WTC11 (cell line): Measurements from ENCODE around the gene MGMT. TPM values are rescaled to one million over a fixed set of nuclear protein-coding genes. Genes with fewer than 3 reads are reported as not detected.

Experiments
- ATAC-seq: fragments of 200-7000 bp; cut with Tn5 transposase; 2 replicates; pipeline ENCODE4 v1.10.0; 2021; ENCODE audit warnings: mild to moderate bottlenecking, moderate library complexity
- CTCF ChIA-PET: fragments of 300-600 bp; sonication (Branson Sonifier 250); formaldehyde crosslinking; loops from one replicate; lab custom pipeline; 2021; ENCODE audit warnings: antibody characterized with exemption; lab: Charles Lee
- POLR2A ChIA-PET: fragments of 350-600 bp; sonication (Branson Sonifier 250); formaldehyde crosslinking; loops from one replicate; lab custom pipeline; 2021; ENCODE audit warnings: antibody characterized with exemption; lab: Charles Lee
- DNase-seq: peaks from one replicate; pipeline ENCODE4 v3.0.0; 2021; ENCODE audit warnings: low spot score
- H3K27ac Mint-ChIP-seq: 2 replicates; pipeline ENCODE4 v1.8.0; 2021; ENCODE audit warnings: mixed read lengths
- H3K27me3 Mint-ChIP-seq: 2 replicates; pipeline ENCODE4 v1.8.0; 2021; ENCODE audit warnings: low read depth, mild to moderate bottlenecking, moderate library complexity, mixed read lengths
- H3K36me3 Mint-ChIP-seq: 2 replicates; pipeline ENCODE4 v1.8.0; 2021; ENCODE audit warnings: mixed read lengths
- H3K4me1 Mint-ChIP-seq: 2 replicates; pipeline ENCODE4 v1.8.0; 2022; ENCODE audit warnings: mixed read lengths
- H3K4me3 Mint-ChIP-seq: 2 replicates; pipeline ENCODE4 v1.8.0; 2021; ENCODE audit warnings: mild to moderate bottlenecking, moderate library complexity, mixed read lengths
- H3K9me3 Mint-ChIP-seq: 2 replicates; pipeline ENCODE4 v1.8.0; 2021; ENCODE audit warnings: mixed read lengths
- ATF1 ChIP-seq: sonication (generic); formaldehyde crosslinking; IDR thresholded peaks from 2 replicates; pipeline ENCODE4 v1.8.1; 2023; ENCODE audit warnings: mild to moderate bottlenecking, moderate library complexity, missing genetic modification reagents
- CBFB ChIP-seq: sonication (generic); formaldehyde crosslinking; IDR thresholded peaks from 2 replicates; pipeline ENCODE4 v1.8.1; 2022; ENCODE audit warnings: mild to moderate bottlenecking, low read depth, missing genetic modification reagents
- EMX1 ChIP-seq: fragments of 250-450 bp; sonication (Bioruptor Pico); IDR thresholded peaks from 2 replicates; pipeline ENCODE4 v1.8.0; 2021; ENCODE audit warnings: mild to moderate bottlenecking
- FOXJ3 ChIP-seq: sonication (generic); formaldehyde crosslinking; IDR thresholded peaks from 2 replicates; pipeline ENCODE4 v1.9.0; 2021; ENCODE audit warnings: missing genetic modification reagents, mild to moderate bottlenecking, borderline replicate concordance
- GTF2I ChIP-seq: fragments of 250-450 bp; sonication (Bioruptor Pico); conservative IDR thresholded peaks from 2 replicates; pipeline ENCODE4 v1.4.0; 2021; ENCODE audit warnings: mild to moderate bottlenecking
- NFATC4 ChIP-seq: fragments of 250-450 bp; sonication (Bioruptor Pico); IDR thresholded peaks from 2 replicates; pipeline ENCODE4 v1.9.0; 2021; ENCODE audit warnings: mild to moderate bottlenecking
- NFE2L1 ChIP-seq: sonication (generic); formaldehyde crosslinking; IDR thresholded peaks from 2 replicates; pipeline ENCODE4 v1.8.1; 2023; ENCODE audit warnings: missing genetic modification reagents
- OVOL2 ChIP-seq: fragments of 250-450 bp; sonication (Bioruptor Pico); IDR thresholded peaks from 2 replicates; pipeline ENCODE4 v1.9.0; 2021; ENCODE audit warnings: mild to moderate bottlenecking, borderline replicate concordance
- SMAD4 ChIP-seq: sonication (generic); formaldehyde crosslinking; IDR thresholded peaks from 2 replicates; pipeline ENCODE4 v1.8.0; 2022; ENCODE audit warnings: mild to moderate bottlenecking, missing genetic modification reagents
- SP1 ChIP-seq: sonication (generic); formaldehyde crosslinking; conservative IDR thresholded peaks from 2 replicates; pipeline ENCODE4 v1.8.1; 2022; ENCODE audit warnings: missing genetic modification reagents
- TCF7 ChIP-seq: sonication (generic); formaldehyde crosslinking; IDR thresholded peaks from 2 replicates; pipeline ENCODE4 v1.8.0; 2022; ENCODE audit warnings: mild to moderate bottlenecking, low read depth, missing genetic modification reagents, moderate library complexity
- TEAD1 ChIP-seq: sonication (generic); formaldehyde crosslinking; IDR thresholded peaks from 2 replicates; pipeline ENCODE4 v1.8.0; 2022; ENCODE audit warnings: mild to moderate bottlenecking, missing genetic modification reagents
- ZBTB21 ChIP-seq: sonication (generic); formaldehyde crosslinking; IDR thresholded peaks from 2 replicates; pipeline ENCODE4 v1.8.1; 2023; ENCODE audit warnings: mild to moderate bottlenecking, missing genetic modification reagents, borderline replicate concordance
- ZNF219 ChIP-seq: sonication (generic); formaldehyde crosslinking; IDR thresholded peaks from 2 replicates; pipeline ENCODE4 v1.8.0; 2023; ENCODE audit warnings: missing genetic modification reagents, mild to moderate bottlenecking, borderline replicate concordance
- ZNF263 ChIP-seq: sonication (generic); formaldehyde crosslinking; IDR thresholded peaks from 2 replicates; pipeline ENCODE4 v1.8.1; 2022; ENCODE audit warnings: low read depth, mild to moderate bottlenecking, moderate library complexity, missing genetic modification reagents
- ZNF671 ChIP-seq: fragments of 250-450 bp; sonication (Bioruptor Pico); IDR thresholded peaks from 2 replicates; pipeline ENCODE4 v1.8.0; 2021; ENCODE audit warnings: mild to moderate bottlenecking
- total RNA-seq: library from RNA; stranded (reverse); gene quantifications from 3 replicates; pipeline ENCODE4 v1.2.3, GENCODE V29; 2021
- TF ChIP-seq, protein P1 (sequence below): sonication (generic); formaldehyde crosslinking; IDR thresholded peaks from 2 replicates; pipeline ENCODE4 v1.8.0; 2022; ENCODE audit warnings: mild to moderate bottlenecking, missing genetic modification reagents
- TF ChIP-seq, protein P2 (sequence below): sonication (generic); formaldehyde crosslinking; IDR thresholded peaks from 2 replicates; pipeline ENCODE4 v1.8.0; 2022; ENCODE audit warnings: mild to moderate bottlenecking, missing genetic modification reagents
- TF ChIP-seq, protein P3 (sequence below): sonication (generic); formaldehyde crosslinking; conservative IDR thresholded peaks from 2 replicates; pipeline ENCODE4 v1.8.1; 2023; ENCODE audit warnings: mild to moderate bottlenecking, low read depth, missing genetic modification reagents, moderate library complexity
- TF ChIP-seq, protein P4 (sequence below): sonication (generic); formaldehyde crosslinking; IDR thresholded peaks from 2 replicates; pipeline ENCODE4 v1.8.1; 2022; ENCODE audit warnings: mild to moderate bottlenecking, missing genetic modification reagents, moderate library complexity, borderline replicate concordance
- TF ChIP-seq, protein P5 (sequence below): fragments of 200-600 bp; IDR thresholded peaks from 2 replicates; pipeline ENCODE4 v1.8.0; 2022; ENCODE audit warnings: antibody characterized with exemption
- TF ChIP-seq, protein P6 (sequence below): sonication (generic); formaldehyde crosslinking; IDR thresholded peaks from 2 replicates; pipeline ENCODE4 v1.8.1; 2023; ENCODE audit warnings: mild to moderate bottlenecking, moderate library complexity, missing genetic modification reagents
- TF ChIP-seq, protein P7 (sequence below): sonication (generic); formaldehyde crosslinking; IDR thresholded peaks from 2 replicates; pipeline ENCODE4 v1.8.1; 2023; ENCODE audit warnings: mild to moderate bottlenecking, missing genetic modification reagents

The MGMT gene
- total RNA-seq, 1 experiment from 2014 or later: 11.8 TPM

DNA sequence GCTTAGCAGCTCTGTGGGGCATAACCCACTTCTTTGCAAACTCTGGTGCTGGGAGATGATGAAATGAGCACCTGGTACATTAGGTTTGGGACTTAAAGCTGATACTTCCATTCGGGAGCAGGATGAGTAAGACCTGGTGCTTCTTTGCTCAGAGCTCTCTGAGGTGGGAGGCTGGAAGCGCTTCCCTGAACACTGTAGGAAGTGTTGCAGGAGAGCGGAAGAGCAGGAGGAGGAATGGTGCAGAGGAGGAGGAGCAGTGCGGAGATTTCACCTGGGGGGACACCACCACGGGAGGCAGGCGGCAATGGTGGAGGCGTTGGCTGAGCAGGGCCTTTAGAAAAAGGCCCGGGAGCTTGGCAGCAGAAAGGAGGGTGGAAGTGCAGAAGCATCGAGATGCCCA lies 142.5 kb downstream of the MGMT start:
- ATAC-seq: no peak
- no peaks in the 10 kb centered on the region for H3K9me3 Mint-ChIP-seq

DNA sequence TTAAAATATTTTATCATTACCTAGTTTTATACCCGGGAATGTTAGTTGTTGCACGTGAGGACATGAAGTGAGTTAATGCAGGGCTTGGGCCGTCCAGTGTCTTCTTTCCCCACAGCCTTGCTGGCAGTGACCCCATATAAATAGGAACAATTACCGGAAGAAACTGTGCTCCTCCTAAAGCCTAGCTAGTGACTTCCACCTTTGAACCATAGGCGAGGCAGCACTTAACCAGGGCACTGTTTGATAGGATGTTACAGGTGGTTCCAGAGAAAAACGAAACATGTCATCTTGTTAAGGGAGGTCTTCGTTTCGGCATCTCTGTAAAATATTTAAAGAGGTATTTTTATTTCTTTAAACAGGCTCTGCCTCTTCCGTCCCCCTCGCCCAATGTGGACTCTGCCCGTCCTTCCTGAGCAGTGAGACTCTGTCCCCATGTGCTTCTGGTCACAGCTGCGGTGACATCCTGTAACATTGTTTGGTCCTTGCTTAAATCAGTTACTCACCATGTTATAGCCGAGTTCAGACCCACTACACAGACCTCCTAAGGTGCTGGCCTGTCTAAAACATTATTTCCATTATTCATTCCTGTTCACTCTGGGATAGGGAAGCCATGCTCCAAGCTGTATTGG lies 145.6 kb downstream of the MGMT start:
- H3K27me3 Mint-ChIP-seq: no peaks in the 10 kb centered on the region; the same call in 1 of the 2 replicates
- 0 out of 2 replicates have a peak overlapping the region, but pooled peaks have one; percentile 35 for H3K27ac Mint-ChIP-seq
- H3K36me3 Mint-ChIP-seq: no peaks in the 10 kb centered on the region
- CTCF ChIA-PET: interaction anchor here (1.0 kb wide), 1 partner anchor 46 kb away, joined by 3 read pairs; no protein-coding TSS in a partner anchor
- ATAC-seq: no peak
- no peak overlapping the region for H3K4me3 Mint-ChIP-seq
- no peaks in the 10 kb centered on the region for H3K9me3 Mint-ChIP-seq
- no peak for DNase-seq
- H3K4me1 Mint-ChIP-seq: peaks cover 19% of the 10 kb centered on the region
- POLR2A ChIA-PET: no interaction called here
- TF ChIP-seq ZNF263 (CRISPR knock-in tag) (no peak), EMX1 (CRISPR knock-in tag) (no peak), OVOL2 (CRISPR knock-in tag) (no peak), SMAD4 (CRISPR knock-in tag) (no peak), TEAD1 (CRISPR knock-in tag) (no peak), NFATC4 (no peak)
- TF ChIP-seq, protein P1, sequence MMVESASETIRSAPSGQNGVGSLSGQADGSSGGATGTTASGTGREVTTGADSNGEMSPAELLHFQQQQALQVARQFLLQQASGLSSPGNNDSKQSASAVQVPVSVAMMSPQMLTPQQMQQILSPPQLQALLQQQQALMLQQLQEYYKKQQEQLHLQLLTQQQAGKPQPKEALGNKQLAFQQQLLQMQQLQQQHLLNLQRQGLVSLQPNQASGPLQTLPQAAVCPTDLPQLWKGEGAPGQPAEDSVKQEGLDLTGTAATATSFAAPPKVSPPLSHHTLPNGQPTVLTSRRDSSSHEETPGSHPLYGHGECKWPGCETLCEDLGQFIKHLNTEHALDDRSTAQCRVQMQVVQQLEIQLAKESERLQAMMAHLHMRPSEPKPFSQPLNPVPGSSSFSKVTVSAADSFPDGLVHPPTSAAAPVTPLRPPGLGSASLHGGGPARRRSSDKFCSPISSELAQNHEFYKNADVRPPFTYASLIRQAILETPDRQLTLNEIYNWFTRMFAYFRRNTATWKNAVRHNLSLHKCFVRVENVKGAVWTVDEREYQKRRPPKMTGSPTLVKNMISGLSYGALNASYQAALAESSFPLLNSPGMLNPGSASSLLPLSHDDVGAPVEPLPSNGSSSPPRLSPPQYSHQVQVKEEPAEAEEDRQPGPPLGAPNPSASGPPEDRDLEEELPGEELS (CRISPR knock-in tag): no peak
- TF ChIP-seq, protein P2, sequence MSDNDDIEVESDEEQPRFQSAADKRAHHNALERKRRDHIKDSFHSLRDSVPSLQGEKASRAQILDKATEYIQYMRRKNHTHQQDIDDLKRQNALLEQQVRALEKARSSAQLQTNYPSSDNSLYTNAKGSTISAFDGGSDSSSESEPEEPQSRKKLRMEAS (CRISPR knock-in tag): no peak
- TF ChIP-seq, protein P3, sequence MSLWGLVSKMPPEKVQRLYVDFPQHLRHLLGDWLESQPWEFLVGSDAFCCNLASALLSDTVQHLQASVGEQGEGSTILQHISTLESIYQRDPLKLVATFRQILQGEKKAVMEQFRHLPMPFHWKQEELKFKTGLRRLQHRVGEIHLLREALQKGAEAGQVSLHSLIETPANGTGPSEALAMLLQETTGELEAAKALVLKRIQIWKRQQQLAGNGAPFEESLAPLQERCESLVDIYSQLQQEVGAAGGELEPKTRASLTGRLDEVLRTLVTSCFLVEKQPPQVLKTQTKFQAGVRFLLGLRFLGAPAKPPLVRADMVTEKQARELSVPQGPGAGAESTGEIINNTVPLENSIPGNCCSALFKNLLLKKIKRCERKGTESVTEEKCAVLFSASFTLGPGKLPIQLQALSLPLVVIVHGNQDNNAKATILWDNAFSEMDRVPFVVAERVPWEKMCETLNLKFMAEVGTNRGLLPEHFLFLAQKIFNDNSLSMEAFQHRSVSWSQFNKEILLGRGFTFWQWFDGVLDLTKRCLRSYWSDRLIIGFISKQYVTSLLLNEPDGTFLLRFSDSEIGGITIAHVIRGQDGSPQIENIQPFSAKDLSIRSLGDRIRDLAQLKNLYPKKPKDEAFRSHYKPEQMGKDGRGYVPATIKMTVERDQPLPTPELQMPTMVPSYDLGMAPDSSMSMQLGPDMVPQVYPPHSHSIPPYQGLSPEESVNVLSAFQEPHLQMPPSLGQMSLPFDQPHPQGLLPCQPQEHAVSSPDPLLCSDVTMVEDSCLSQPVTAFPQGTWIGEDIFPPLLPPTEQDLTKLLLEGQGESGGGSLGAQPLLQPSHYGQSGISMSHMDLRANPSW (CRISPR knock-in tag): no peak
- TF ChIP-seq, protein P4, sequence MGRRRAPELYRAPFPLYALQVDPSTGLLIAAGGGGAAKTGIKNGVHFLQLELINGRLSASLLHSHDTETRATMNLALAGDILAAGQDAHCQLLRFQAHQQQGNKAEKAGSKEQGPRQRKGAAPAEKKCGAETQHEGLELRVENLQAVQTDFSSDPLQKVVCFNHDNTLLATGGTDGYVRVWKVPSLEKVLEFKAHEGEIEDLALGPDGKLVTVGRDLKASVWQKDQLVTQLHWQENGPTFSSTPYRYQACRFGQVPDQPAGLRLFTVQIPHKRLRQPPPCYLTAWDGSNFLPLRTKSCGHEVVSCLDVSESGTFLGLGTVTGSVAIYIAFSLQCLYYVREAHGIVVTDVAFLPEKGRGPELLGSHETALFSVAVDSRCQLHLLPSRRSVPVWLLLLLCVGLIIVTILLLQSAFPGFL (CRISPR knock-in tag): no peak

More for the DNA sequence above, 142.5 kb downstream of the MGMT start:
- POLR2A ChIA-PET: no interaction called here
- H3K27ac Mint-ChIP-seq: no peak overlapping the region
- H3K36me3 Mint-ChIP-seq: no peaks in the 10 kb centered on the region
- TF ChIP-seq GTF2I (CRISPR knock-in tag) (no peak), ZBTB21 (no peak), SMAD4 (CRISPR knock-in tag) (no peak), NFE2L1 (CRISPR knock-in tag) (no peak), ATF1 (no peak), TCF7 (no peak), ZNF671 (CRISPR knock-in tag) (no peak), CBFB (CRISPR knock-in tag) (no peak), ZNF219 (CRISPR knock-in tag) (no peak), FOXJ3 (CRISPR knock-in tag) (no peak), SP1 (CRISPR knock-in tag) (no peak), EMX1 (CRISPR knock-in tag) (no peak)
- TF ChIP-seq, protein P5, sequence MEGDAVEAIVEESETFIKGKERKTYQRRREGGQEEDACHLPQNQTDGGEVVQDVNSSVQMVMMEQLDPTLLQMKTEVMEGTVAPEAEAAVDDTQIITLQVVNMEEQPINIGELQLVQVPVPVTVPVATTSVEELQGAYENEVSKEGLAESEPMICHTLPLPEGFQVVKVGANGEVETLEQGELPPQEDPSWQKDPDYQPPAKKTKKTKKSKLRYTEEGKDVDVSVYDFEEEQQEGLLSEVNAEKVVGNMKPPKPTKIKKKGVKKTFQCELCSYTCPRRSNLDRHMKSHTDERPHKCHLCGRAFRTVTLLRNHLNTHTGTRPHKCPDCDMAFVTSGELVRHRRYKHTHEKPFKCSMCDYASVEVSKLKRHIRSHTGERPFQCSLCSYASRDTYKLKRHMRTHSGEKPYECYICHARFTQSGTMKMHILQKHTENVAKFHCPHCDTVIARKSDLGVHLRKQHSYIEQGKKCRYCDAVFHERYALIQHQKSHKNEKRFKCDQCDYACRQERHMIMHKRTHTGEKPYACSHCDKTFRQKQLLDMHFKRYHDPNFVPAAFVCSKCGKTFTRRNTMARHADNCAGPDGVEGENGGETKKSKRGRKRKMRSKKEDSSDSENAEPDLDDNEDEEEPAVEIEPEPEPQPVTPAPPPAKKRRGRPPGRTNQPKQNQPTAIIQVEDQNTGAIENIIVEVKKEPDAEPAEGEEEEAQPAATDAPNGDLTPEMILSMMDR: no peak
- TF ChIP-seq, protein P6, sequence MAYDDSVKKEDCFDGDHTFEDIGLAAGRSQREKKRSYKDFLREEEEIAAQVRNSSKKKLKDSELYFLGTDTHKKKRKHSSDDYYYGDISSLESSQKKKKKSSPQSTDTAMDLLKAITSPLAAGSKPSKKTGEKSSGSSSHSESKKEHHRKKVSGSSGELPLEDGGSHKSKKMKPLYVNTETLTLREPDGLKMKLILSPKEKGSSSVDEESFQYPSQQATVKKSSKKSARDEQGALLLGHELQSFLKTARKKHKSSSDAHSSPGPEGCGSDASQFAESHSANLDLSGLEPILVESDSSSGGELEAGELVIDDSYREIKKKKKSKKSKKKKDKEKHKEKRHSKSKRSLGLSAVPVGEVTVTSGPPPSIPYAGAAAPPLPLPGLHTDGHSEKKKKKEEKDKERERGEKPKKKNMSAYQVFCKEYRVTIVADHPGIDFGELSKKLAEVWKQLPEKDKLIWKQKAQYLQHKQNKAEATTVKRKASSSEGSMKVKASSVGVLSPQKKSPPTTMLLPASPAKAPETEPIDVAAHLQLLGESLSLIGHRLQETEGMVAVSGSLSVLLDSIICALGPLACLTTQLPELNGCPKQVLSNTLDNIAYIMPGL (CRISPR knock-in tag): no peak
- TF ChIP-seq, protein P7, sequence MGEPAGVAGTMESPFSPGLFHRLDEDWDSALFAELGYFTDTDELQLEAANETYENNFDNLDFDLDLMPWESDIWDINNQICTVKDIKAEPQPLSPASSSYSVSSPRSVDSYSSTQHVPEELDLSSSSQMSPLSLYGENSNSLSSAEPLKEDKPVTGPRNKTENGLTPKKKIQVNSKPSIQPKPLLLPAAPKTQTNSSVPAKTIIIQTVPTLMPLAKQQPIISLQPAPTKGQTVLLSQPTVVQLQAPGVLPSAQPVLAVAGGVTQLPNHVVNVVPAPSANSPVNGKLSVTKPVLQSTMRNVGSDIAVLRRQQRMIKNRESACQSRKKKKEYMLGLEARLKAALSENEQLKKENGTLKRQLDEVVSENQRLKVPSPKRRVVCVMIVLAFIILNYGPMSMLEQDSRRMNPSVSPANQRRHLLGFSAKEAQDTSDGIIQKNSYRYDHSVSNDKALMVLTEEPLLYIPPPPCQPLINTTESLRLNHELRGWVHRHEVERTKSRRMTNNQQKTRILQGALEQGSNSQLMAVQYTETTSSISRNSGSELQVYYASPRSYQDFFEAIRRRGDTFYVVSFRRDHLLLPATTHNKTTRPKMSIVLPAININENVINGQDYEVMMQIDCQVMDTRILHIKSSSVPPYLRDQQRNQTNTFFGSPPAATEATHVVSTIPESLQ (CRISPR knock-in tag): no peak
- TF ChIP-seq, all 79 proteins: peak for 0
- H3K27me3 Mint-ChIP-seq: no peaks in the 10 kb centered on the region; the same call in 1 of the 2 replicates
- peaks cover 26% of the 10 kb centered on the region for H3K4me1 Mint-ChIP-seq
- CTCF ChIA-PET: interaction anchor here (0.6 kb wide), 1 partner anchor 1598 kb away, joined by 3 read pairs; no protein-coding TSS in a partner anchor
- H3K4me3 Mint-ChIP-seq: no peak overlapping the region
- no peak for DNase-seq
